ENCODE measurements around the gene TMEM255B. TPM values are rescaled to one million over a fixed set of nuclear protein-coding genes. Genes with fewer than 3 reads are reported as not detected.

Gene TMEM255B
- total and polyA plus RNA-seq, 2 of the 4 experiments (the other 2 are of a cell fraction), result 0.36 to 0.94 TPM

- H2BK5ac ChIP-seq (ENCODE audit: low read depth, low read length, poor library complexity, severe bottlenecking), result no peak overlapping the region
- in situ Hi-C loops (cut with MboI; ENCODE audit: low sequenced_read_pairs), result no loop called here
- no peak overlapping the region for H3K18ac ChIP-seq (ENCODE audit: low read depth, low read length)
- WGBS, 2 experiments (ENCODE audit: extremely low coverage in 2 of 2, insufficient read length in 1 of 2), result 79% methylated on average over 14 of the region's 32 CpGs; no CpG with 5 or more reads in 1 of the 2 experiments
- dilution Hi-C loops (cut with HindIII; ENCODE audit: low sequenced_read_pairs, unreplicated experiment), result no loop called here
- H4K91ac ChIP-seq (ENCODE audit: insufficient read depth, low read depth, low read length), result no peak overlapping the region
- CTCF ChIA-PET, result no interaction called here
- H4K5ac ChIP-seq (ENCODE audit: low read depth, low read length), result no peak overlapping the region
- TF ChIP-seq MAFK (IDR thresholded peaks at IDR 0.05; ENCODE audit: low read depth, low read length) (no peak), POLR2A (IDR thresholded peaks at IDR 0.05; ENCODE audit: low read depth, low read length) (no peak), RCOR1 (IDR thresholded peaks at IDR 0.05; ENCODE audit: insufficient replicate concordance, low read length) (no peak), NFE2L2 (IDR thresholded peaks at IDR 0.05; ENCODE audit: low read depth, low read length) (no peak), ELK1 (IDR thresholded peaks at IDR 0.05; ENCODE audit: borderline replicate concordance, low read depth, low read length) (no peak), FOS (IDR thresholded peaks at IDR 0.05; ENCODE audit: low read depth, low read length) (no peak), SMC3 (IDR thresholded peaks at IDR 0.05; ENCODE audit: low read depth, low read length) (no peak), CEBPB (IDR thresholded peaks at IDR 0.05; ENCODE audit: low read depth, low read length) (no peak), RAD21 (IDR thresholded peaks at IDR 0.05; ENCODE audit: low read length) (no peak), MAZ (IDR thresholded peaks at IDR 0.05; ENCODE audit: borderline replicate concordance, low read depth, low read length) (no peak), CTCF (conservative IDR thresholded peaks at IDR 0.05; ENCODE audit: low read depth, low read length) (no peak), RFX5 (IDR thresholded peaks at IDR 0.05; ENCODE audit: low read depth, low read length) (no peak), MXI1 (IDR thresholded peaks at IDR 0.05; ENCODE audit: borderline replicate concordance, low read depth, low read length) (no peak), CHD1 (IDR thresholded peaks at IDR 0.05; ENCODE audit: low read depth, low read length) (no peak), USF2 (IDR thresholded peaks at IDR 0.05; ENCODE audit: low read depth, low read length) (no peak)
- no peak overlapping the region for H2AK5ac ChIP-seq (ENCODE audit: low read depth, low read length)
- ATAC-seq (ENCODE audit: low read depth) (no peak), DNase-seq (no peak)
- no peak overlapping the region for H2AK9ac ChIP-seq (replicated peaks; ENCODE audit: low read depth, low read length, poor library complexity)
- no peaks in the 10 kb centered on the region for H3K36me3 ChIP-seq (ENCODE audit: control insufficient read depth, insufficient read depth, low read length)
- no peak overlapping the region for H3K4me2 ChIP-seq (ENCODE audit: low read depth, low read length)
- no peak overlapping the region for H3K4ac ChIP-seq (ENCODE audit: low read depth, low read length)
- H2BK120ac ChIP-seq (ENCODE audit: low read depth, low read length), result no peak overlapping the region
- no peaks in the 10 kb centered on the region for H4K20me1 ChIP-seq (ENCODE audit: insufficient read depth, low read length)
- peaks cover 8% of the 10 kb centered on the region for H3K9me3 ChIP-seq (ENCODE audit: control insufficient read depth, insufficient read depth, low read length)
- H3K4me3 ChIP-seq (ENCODE audit: insufficient read depth, low read depth, low read length), result no peak overlapping the region
- no peak overlapping the region for H4K8ac ChIP-seq (ENCODE audit: low read depth in 2 of 2, low read length in 2 of 2)
- no peak overlapping the region for H3K23ac ChIP-seq (ENCODE audit: low read depth, low read length)
- H2BK15ac ChIP-seq (ENCODE audit: low read depth, low read length), result no peak overlapping the region
- intact Hi-C loops (cut with micrococcal nuclease), result no loop called here
- BruUV-seq (replicated peaks), result no TSS peak
- POLR2A ChIA-PET (ENCODE audit: unreplicated experiment), result no interaction called here
- H3K4me1 ChIP-seq (ENCODE audit: control insufficient read depth, insufficient read depth, low read length), result peaks cover 6% of the 10 kb centered on the region
- H3K9ac ChIP-seq (ENCODE audit: low read depth, low read length), result no peak overlapping the region
- H2BK20ac ChIP-seq (ENCODE audit: low read depth, low read length), result no peak overlapping the region
- no peaks in the 10 kb centered on the region for H3K27me3 ChIP-seq (ENCODE audit: control insufficient read depth, insufficient read depth, low read length)
- no peak overlapping the region for H2AFZ ChIP-seq (replicated peaks; ENCODE audit: low read length, poor library complexity)
- H3K56ac ChIP-seq (ENCODE audit: extremely low read depth, insufficient read depth, low read length), result no peak overlapping the region; the same call in 1 of the 2 replicates
- H3K9me1 ChIP-seq (ENCODE audit: insufficient read depth, low read length), result peaks cover 4% of the 10 kb centered on the region; the same call in 1 of the 2 replicates
- no peak overlapping the region for H3K27ac ChIP-seq (ENCODE audit: insufficient read depth, low read length)
- no peak overlapping the region for H3K14ac ChIP-seq (replicated peaks; ENCODE audit: low read depth, low read length)
- no peaks in the 10 kb centered on the region for H3K79me1 ChIP-seq (ENCODE audit: low read depth in 1 of 2, low read length in 2 of 2)
Measured at GRCh38 chr13:113803409-113804016, 44.5 kb downstream of the TMEM255B start.

Data from IMR-90 (cell line).